ENCODE results near the gene ATP2A3. TPM values are rescaled to one million over a fixed set of nuclear protein-coding genes. Genes with fewer than 3 reads are reported as not detected.

ATP2A3 gene
- total and polyA plus RNA-seq, 2 donors (not counting 1 experiment from before 2014, with no cell fraction given), result 0.25 to 12.4 TPM

GRCh38 chr17:3904501-3904900 is 59.7 kb downstream of the ATP2A3 start:
- no peak overlapping the region for H3K4me3 ChIP-seq (replicated peaks in 1 of 4; ENCODE audit: control extremely low read depth in 1 of 4, insufficient read depth in 1 of 4, low read depth in 3 of 4, low read length in 4 of 4)
- TF ChIP-seq CTCF (conservative IDR thresholded peaks at IDR 0.05 in 1 of 2, IDR thresholded peaks at IDR 0.05 in 1 of 2; ENCODE audit: low read depth in 1 of 2, low read length in 2 of 2) (no peak), EZH2 (IDR thresholded peaks at IDR 0.05; ENCODE audit: low read length, missing control alignments) (no peak)
- H4K20me1 ChIP-seq (ENCODE audit: control insufficient read depth, extremely low read depth, insufficient read depth, low read length), result no peaks in the 10 kb centered on the region
- no peaks in the 10 kb centered on the region for H3K36me3 ChIP-seq (ENCODE audit: control insufficient read depth, insufficient read depth, low read length)
- H3K9ac ChIP-seq (ENCODE audit: insufficient read depth, low read length), result no peak overlapping the region
- H3K4me1 ChIP-seq (ENCODE audit: control insufficient read depth, extremely low read depth, insufficient read depth, low read length), result no peaks in the 10 kb centered on the region
- H3K27ac ChIP-seq (ENCODE audit: insufficient read depth, low read length), result no peak overlapping the region
- H3K9me3 ChIP-seq (ENCODE audit: control insufficient read depth, insufficient read depth, low read depth, low read length), result no peaks in the 10 kb centered on the region
- H3K4me2 ChIP-seq (ENCODE audit: extremely low read depth, insufficient read depth, low read length), result no peak overlapping the region
- no peak overlapping the region for H2AFZ ChIP-seq (ENCODE audit: low read length)
- H3K79me2 ChIP-seq (ENCODE audit: control insufficient read depth, insufficient read depth, low read length), result no peaks in the 10 kb centered on the region
- no peaks in the 10 kb centered on the region for H3K27me3 ChIP-seq (ENCODE audit: control insufficient read depth, insufficient read depth, low read length)
- DNase-seq (ENCODE audit: low read depth in 2 of 2), result no peak

- H3K27ac ChIP-seq (ENCODE audit: insufficient read depth, low read length), result no peak overlapping the region
- no peak overlapping the region for H3K9ac ChIP-seq (ENCODE audit: insufficient read depth, low read length)
- H3K36me3 ChIP-seq (ENCODE audit: control insufficient read depth, insufficient read depth, low read length), result no peaks in the 10 kb centered on the region
- H3K4me3 ChIP-seq (replicated peaks in 1 of 4; ENCODE audit: control extremely low read depth in 1 of 4, insufficient read depth in 1 of 4, low read depth in 3 of 4, low read length in 4 of 4), result no peak overlapping the region
- H3K79me2 ChIP-seq (ENCODE audit: control insufficient read depth, insufficient read depth, low read length), result no peaks in the 10 kb centered on the region
- H3K4me2 ChIP-seq (ENCODE audit: extremely low read depth, insufficient read depth, low read length), result no peak overlapping the region
- TF ChIP-seq EZH2 (IDR thresholded peaks at IDR 0.05; ENCODE audit: low read length, missing control alignments) (no peak), CTCF (conservative IDR thresholded peaks at IDR 0.05 in 1 of 2, IDR thresholded peaks at IDR 0.05 in 1 of 2; ENCODE audit: low read depth in 1 of 2, low read length in 2 of 2) (no peak)
- H3K27me3 ChIP-seq (ENCODE audit: control insufficient read depth, insufficient read depth, low read length), result no peaks in the 10 kb centered on the region
- no peak for DNase-seq (ENCODE audit: low read depth in 2 of 2)
- no peaks in the 10 kb centered on the region for H4K20me1 ChIP-seq (ENCODE audit: control insufficient read depth, extremely low read depth, insufficient read depth, low read length)
- no peaks in the 10 kb centered on the region for H3K9me3 ChIP-seq (ENCODE audit: control insufficient read depth, insufficient read depth, low read depth, low read length)
- H3K4me1 ChIP-seq (ENCODE audit: control insufficient read depth, extremely low read depth, insufficient read depth, low read length), result no peaks in the 10 kb centered on the region
- H2AFZ ChIP-seq (ENCODE audit: low read length), result no peak overlapping the region
Observed at GRCh38 chr17:3903881-3904290, 60.4 kb downstream of the ATP2A3 start.

GRCh38 chr17:3903051-3903825 is 61.0 kb downstream of the ATP2A3 start:
- no peak overlapping the region for H2AFZ ChIP-seq (ENCODE audit: low read length)

More at GRCh38 chr17:3903051-3903825, 61.0 kb downstream of the ATP2A3 start:
- H3K4me1 ChIP-seq (ENCODE audit: control insufficient read depth, extremely low read depth, insufficient read depth, low read length), result no peaks in the 10 kb centered on the region
- H3K4me2 ChIP-seq (ENCODE audit: extremely low read depth, insufficient read depth, low read length), result no peak overlapping the region
- H3K27me3 ChIP-seq (ENCODE audit: control insufficient read depth, insufficient read depth, low read length), result no peaks in the 10 kb centered on the region
- H3K4me3 ChIP-seq (replicated peaks in 1 of 4; ENCODE audit: control extremely low read depth in 1 of 4, insufficient read depth in 1 of 4, low read depth in 3 of 4, low read length in 4 of 4), result no peak overlapping the region
- no peak overlapping the region for H3K27ac ChIP-seq (ENCODE audit: insufficient read depth, low read length)
- no peaks in the 10 kb centered on the region for H3K9me3 ChIP-seq (ENCODE audit: control insufficient read depth, insufficient read depth, low read depth, low read length)
- no peak for TF ChIP-seq EZH2 (IDR thresholded peaks at IDR 0.05; ENCODE audit: low read length, missing control alignments)
- no peak for TF ChIP-seq CTCF (conservative IDR thresholded peaks at IDR 0.05 in 1 of 2, IDR thresholded peaks at IDR 0.05 in 1 of 2; ENCODE audit: low read depth in 1 of 2, low read length in 2 of 2)
- H4K20me1 ChIP-seq (ENCODE audit: control insufficient read depth, extremely low read depth, insufficient read depth, low read length), result no peaks in the 10 kb centered on the region
- no peak for DNase-seq (ENCODE audit: low read depth in 2 of 2)
- H3K79me2 ChIP-seq (ENCODE audit: control insufficient read depth, insufficient read depth, low read length), result no peaks in the 10 kb centered on the region
- H3K36me3 ChIP-seq (ENCODE audit: control insufficient read depth, insufficient read depth, low read length), result no peaks in the 10 kb centered on the region
- H3K9ac ChIP-seq (ENCODE audit: insufficient read depth, low read length), result no peak overlapping the region

Measured in fibroblast of lung (primary cell).